ENCODE data around the gene LMBR1L.

Gene LMBR1L

DNA sequence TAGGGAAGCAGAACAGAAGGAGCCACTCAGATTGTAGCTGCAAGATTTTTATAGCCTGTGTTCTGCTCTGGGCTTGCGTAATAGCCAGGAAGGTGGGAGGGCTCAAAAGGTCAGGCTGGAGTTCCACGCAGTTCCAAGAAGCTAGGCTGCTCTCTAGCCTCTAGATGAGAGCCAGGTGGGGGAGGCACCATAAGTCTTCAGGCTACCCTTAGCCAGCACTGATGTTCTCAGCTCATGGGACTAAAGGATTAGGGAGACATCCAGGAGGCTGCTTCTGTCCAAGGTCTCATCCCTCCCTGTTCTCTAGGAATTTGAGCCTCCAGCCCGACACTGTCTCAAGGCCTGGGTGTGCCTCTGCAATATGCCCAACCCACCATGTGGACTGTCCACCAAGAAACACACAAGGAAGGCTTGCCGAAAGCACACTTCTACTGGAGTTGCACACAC is 1.7 kb downstream of the LMBR1L start:
- Histone ChIP-seq H3K4me3 (ENCODE audit: low read length) (no peak overlapping the region), H3K9me3 (ENCODE audit: control insufficient read depth, low read length) (no peaks in the 10 kb centered on the region), H3K36me3 (ENCODE audit: control insufficient read depth, insufficient read depth, low read length) (no peaks in the 10 kb centered on the region), H3K4me1 (ENCODE audit: control insufficient read depth, insufficient read depth, low read length) (peaks cover 23% of the 10 kb centered on the region), H3K27me3 (ENCODE audit: control insufficient read depth, insufficient read depth, low read length) (no peaks in the 10 kb centered on the region), H3K9ac (ENCODE audit: low read length) (no peak overlapping the region)

DNA sequence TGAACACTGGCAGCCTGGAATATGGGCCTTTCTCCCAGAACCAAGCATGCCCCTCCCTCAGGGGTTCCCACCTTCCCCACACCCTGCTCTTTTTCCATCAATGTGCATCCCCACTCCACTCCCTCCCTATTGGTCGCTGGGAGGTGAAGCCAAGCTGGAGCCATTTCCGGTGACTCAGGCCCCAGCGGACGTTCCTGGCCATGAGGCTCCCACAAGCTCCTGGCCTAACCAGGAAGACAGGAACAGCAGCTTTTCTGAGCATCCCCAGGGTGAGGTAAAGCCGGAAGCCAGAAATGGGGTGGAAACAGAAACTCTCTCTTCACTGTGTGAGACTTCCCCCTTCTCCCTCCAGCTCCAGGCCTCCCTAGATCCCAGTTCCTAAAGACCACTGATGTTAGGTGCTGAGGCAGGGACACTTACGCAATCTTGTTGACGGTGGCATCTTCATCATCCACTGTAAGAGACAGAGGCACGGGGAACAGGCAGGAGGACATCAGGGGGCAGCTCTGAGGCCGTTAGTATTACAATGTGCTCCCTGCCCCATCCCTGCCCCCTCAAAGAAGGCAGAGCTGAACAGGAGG is 5.1 kb downstream of the LMBR1L start:
- H3K9me3 ChIP-seq (ENCODE audit: control insufficient read depth, low read length), result no peaks in the 10 kb centered on the region
- H3K27me3 ChIP-seq (ENCODE audit: control insufficient read depth, insufficient read depth, low read length), result no peaks in the 10 kb centered on the region
- H3K4me1 ChIP-seq (ENCODE audit: control insufficient read depth, insufficient read depth, low read length), result peaks cover 17% of the 10 kb centered on the region
- H3K4me3 ChIP-seq (ENCODE audit: low read length), result no peak overlapping the region
- H3K36me3 ChIP-seq (ENCODE audit: control insufficient read depth, insufficient read depth, low read length), result peaks cover 19% of the 10 kb centered on the region
- H3K9ac ChIP-seq (ENCODE audit: low read length), result no peak overlapping the region

DNA sequence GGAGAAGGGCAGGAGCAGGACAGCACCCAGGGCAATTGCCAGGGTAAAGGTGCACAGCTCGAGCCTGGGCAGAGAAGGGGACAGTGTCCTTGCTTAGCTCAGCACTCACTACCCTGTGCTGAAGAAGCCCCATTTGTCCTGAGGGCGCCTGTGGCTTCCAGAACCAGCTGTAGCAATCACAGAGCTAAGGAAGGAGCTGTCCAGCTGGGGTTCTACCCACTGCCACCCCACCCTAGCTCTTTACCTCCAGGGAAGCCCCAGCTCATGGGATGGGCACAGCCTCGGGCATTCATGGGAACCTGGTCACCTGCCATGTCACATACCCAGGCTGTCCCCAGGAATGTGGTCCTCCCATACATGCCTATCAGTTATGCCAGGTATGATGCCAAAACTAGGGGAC is 5.8 kb downstream of the LMBR1L start:
- peaks cover 17% of the 10 kb centered on the region for H3K4me1 ChIP-seq (ENCODE audit: control insufficient read depth, insufficient read depth, low read length)
- peaks cover 23% of the 10 kb centered on the region for H3K36me3 ChIP-seq (ENCODE audit: control insufficient read depth, insufficient read depth, low read length)
- no peaks in the 10 kb centered on the region for H3K9me3 ChIP-seq (ENCODE audit: control insufficient read depth, low read length)
- H3K4me3 ChIP-seq (ENCODE audit: low read length), result no peak overlapping the region
- no peaks in the 10 kb centered on the region for H3K27me3 ChIP-seq (ENCODE audit: control insufficient read depth, insufficient read depth, low read length)
- no peak overlapping the region for H3K9ac ChIP-seq (ENCODE audit: low read length)

DNA sequence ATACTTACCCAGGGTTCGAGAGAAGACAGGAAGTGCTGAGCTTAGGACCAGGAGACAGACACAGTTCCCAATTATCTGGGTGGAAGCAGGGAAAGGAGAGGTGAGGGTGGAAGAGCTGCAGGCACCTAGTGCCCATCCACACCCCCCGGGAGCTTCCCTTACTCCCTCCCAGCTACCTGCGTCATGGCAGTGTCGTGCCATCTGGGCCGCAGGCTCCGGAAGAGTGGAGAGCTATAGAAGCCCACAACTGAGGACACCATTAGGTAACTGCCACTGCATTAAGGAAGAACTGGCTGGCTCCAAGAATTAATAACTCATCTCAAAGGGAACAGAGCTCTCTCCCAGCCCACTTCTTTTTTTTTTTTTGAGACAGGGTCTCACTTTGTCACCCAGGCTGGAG is 10.3 kb downstream of the LMBR1L start:
- H3K4me3 ChIP-seq (ENCODE audit: low read length), result no peak overlapping the region
- no peak overlapping the region for H3K9ac ChIP-seq (ENCODE audit: low read length)
- peaks cover 2% of the 10 kb centered on the region for H3K27me3 ChIP-seq (ENCODE audit: control insufficient read depth, insufficient read depth, low read length)
- H3K4me1 ChIP-seq (ENCODE audit: control insufficient read depth, insufficient read depth, low read length), result peaks cover 4% of the 10 kb centered on the region
- H3K36me3 ChIP-seq (ENCODE audit: control insufficient read depth, insufficient read depth, low read length), result peaks cover 24% of the 10 kb centered on the region
- H3K9me3 ChIP-seq (ENCODE audit: control insufficient read depth, low read length), result no peaks in the 10 kb centered on the region

DNA sequence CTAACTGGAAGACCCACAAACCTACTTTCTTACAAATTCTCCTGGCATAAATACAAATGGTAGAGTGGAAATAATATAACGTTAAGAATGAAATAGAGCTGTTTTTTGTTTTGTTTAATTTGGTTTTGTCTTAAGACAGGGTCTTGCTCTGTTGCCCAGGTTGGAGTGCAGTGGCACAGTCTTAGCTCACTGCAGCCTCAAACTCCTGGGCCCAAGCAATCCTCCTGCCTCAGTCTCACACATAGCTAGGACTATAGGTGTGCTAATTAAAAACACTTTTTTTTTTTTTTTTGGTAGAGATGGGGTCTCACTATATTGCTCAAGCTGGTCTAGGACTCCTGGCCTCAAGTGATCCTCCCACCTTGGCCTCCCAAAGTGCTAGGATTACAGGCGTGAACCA is 11.9 kb downstream of the LMBR1L start:
- Histone ChIP-seq H3K27me3 (ENCODE audit: control insufficient read depth, insufficient read depth, low read length) (peaks cover 19% of the 10 kb centered on the region), H3K36me3 (ENCODE audit: control insufficient read depth, insufficient read depth, low read length) (peaks cover 24% of the 10 kb centered on the region), H3K9me3 (ENCODE audit: control insufficient read depth, low read length) (no peaks in the 10 kb centered on the region), H3K9ac (ENCODE audit: low read length) (no peak overlapping the region), H3K4me1 (ENCODE audit: control insufficient read depth, insufficient read depth, low read length) (peaks cover 13% of the 10 kb centered on the region), H3K4me3 (ENCODE audit: low read length) (no peak overlapping the region)

DNA sequence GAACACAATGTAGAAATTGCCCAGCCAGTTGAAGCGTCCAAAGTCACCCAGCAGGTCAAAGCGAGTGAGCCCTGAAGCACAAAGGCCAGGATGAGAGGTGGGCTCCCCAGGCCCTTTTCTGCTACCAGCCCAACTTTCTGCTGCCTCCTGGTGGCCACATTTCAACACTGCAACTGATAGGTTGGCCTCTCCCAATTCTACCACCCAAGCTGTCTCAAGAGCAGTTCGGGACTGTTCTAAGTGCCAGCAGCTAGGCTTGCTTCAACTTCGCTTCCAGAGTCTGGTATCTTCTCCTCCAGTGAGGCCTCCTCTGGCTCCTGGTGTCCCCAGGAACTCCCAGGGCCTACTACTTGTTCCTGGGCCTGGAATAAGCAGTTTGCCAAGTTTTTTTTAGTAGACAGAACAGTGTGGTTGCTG is 12.6 kb downstream of the LMBR1L start:
- H3K36me3 ChIP-seq (ENCODE audit: control insufficient read depth, insufficient read depth, low read length), result peaks cover 24% of the 10 kb centered on the region
- H3K9me3 ChIP-seq (ENCODE audit: control insufficient read depth, low read length), result no peaks in the 10 kb centered on the region
- peaks cover 14% of the 10 kb centered on the region for H3K4me1 ChIP-seq (ENCODE audit: control insufficient read depth, insufficient read depth, low read length)
- H3K4me3 ChIP-seq (ENCODE audit: low read length), result no peak overlapping the region
- peaks cover 25% of the 10 kb centered on the region for H3K27me3 ChIP-seq (ENCODE audit: control insufficient read depth, insufficient read depth, low read length)
- H3K9ac ChIP-seq (ENCODE audit: low read length), result no peak overlapping the region

DNA sequence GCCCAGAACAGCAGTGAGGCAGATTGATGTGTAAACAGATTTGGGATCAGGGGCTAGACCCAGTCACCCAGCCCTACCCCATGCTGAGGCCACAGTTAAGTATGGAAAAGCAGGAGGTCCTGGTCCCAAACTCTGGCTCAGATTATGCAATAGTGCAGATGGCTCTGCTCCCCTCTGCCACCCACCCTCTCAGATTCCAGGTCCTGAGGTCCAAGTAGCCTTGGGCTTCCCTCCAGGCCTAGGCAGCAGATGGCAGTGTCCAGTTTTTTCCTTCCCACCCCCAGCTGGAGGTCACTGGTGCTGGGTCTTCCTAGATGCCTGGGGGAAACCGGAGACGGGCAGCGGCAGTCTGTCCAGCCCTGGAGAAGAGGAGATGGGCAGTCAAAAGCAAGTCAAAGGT is 13.3 kb downstream of the LMBR1L start:
- H3K9ac ChIP-seq (ENCODE audit: low read length), result no peak overlapping the region
- H3K4me1 ChIP-seq (ENCODE audit: control insufficient read depth, insufficient read depth, low read length), result peaks cover 15% of the 10 kb centered on the region
- H3K27me3 ChIP-seq (ENCODE audit: control insufficient read depth, insufficient read depth, low read length), result peaks cover 32% of the 10 kb centered on the region
- peaks cover 20% of the 10 kb centered on the region for H3K36me3 ChIP-seq (ENCODE audit: control insufficient read depth, insufficient read depth, low read length)
- H3K9me3 ChIP-seq (ENCODE audit: control insufficient read depth, low read length), result no peaks in the 10 kb centered on the region
- no peak overlapping the region for H3K4me3 ChIP-seq (ENCODE audit: low read length)

DNA sequence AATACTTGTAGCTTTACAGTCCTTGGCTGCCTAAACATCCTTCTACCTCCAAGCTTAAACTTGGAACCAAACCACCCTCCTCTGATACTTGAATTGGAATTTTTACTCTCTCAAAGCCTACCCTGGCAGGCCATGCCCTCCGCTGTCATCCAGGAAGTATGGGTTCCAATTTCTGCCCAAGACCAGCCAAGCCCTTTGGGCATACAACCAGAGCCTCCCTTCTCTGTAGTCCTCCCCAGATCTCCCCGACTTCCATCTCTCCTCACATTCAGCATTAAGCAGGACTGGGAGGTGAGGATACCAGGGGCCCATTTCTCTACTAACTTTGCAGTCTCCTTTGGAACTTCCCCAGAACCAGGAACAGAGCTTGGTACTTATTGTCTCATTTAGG is 15.7 kb downstream of the LMBR1L start:
- H3K36me3 ChIP-seq (ENCODE audit: control insufficient read depth, insufficient read depth, low read length), result peaks cover 3% of the 10 kb centered on the region
- H3K9ac ChIP-seq (ENCODE audit: low read length), result no peak overlapping the region
- H3K4me3 ChIP-seq (ENCODE audit: low read length), result no peak overlapping the region
- H3K9me3 ChIP-seq (ENCODE audit: control insufficient read depth, low read length), result no peaks in the 10 kb centered on the region
- peaks cover 56% of the 10 kb centered on the region for H3K27me3 ChIP-seq (ENCODE audit: control insufficient read depth, insufficient read depth, low read length)
- peaks cover 37% of the 10 kb centered on the region for H3K4me1 ChIP-seq (ENCODE audit: control insufficient read depth, insufficient read depth, low read length)

DNA sequence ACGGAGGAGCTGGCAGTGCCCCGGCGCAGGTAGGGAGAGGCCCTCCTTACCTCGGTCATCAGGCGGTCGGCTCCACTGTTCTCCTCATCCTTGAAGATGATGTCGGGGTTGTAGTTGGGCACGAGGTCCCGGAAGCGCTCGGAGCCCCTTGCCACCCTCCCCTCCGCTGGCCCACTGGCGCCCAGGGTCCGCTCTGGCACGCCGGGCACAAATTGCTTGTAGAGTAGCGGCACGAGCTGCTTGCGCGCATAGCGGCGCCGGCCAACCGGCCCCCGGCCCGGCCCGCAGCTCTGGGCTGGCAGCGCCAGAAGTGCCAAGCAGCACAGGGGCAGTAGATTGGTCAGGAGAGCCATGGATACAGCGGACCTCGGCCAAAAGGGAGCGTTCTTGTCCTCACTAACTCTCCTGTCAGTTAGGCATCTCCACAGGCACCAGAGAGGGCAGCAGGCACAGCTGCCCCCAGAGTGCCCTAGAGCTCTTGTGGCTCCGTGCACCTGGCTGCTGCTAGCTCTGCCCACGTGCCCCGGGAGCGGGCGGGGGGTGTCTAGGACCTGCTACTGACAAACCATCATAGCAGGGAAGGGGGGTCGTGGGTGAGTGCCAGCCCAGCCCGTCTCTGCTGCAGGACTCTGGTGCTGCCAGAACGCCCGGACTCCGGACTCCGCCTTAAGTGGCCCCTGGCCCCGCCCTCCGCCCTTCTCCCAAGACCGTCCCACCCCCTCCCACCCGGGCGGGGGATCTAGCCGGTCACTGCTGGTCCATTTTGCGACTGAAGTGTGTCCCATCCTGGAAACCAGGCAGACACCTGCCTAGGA is 16.3 kb downstream of the LMBR1L start, which contains the start of gene DHH:
TSS of gene DHH (minus strand) at position 642 of the 815 bp plus-strand sequence. CDS start at position 353, 289 bp downstream.
- peaks cover 41% of the 10 kb centered on the region for H3K4me1 ChIP-seq (ENCODE audit: control insufficient read depth, insufficient read depth, low read length)
- no peaks in the 10 kb centered on the region for H3K9me3 ChIP-seq (ENCODE audit: control insufficient read depth, low read length)
- H3K4me3 ChIP-seq (ENCODE audit: low read length), result no peak within 1 kb of the TSS
- H3K9ac ChIP-seq (ENCODE audit: low read length), result no peak within 1 kb of the TSS
- H3K36me3 ChIP-seq (ENCODE audit: control insufficient read depth, insufficient read depth, low read length), result no peaks in the 10 kb centered on the region
- H3K27me3 ChIP-seq (ENCODE audit: control insufficient read depth, insufficient read depth, low read length), result peaks cover 62% of the 10 kb centered on the region

DNA sequence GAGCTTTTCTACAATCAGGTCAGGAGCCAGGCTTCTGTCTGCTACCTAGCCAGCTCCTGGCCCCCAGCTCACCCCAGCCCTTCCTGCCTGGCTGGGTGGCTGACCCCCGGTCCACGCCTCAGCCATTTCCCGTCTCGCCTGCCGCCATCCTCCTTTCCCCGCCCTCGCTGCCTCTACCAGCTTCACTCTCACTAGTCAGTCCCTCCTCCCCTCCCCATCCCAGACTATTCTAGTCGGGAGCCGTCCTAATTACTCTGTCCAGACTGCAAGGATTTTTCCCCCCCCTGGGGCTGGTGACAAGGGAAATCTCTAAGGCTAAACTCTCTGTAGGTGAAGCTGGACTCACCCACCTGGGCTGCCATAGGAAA is 16.9 kb downstream of the LMBR1L start:
- Histone ChIP-seq H3K9me3 (ENCODE audit: control insufficient read depth, low read length) (no peaks in the 10 kb centered on the region), H3K36me3 (ENCODE audit: control insufficient read depth, insufficient read depth, low read length) (no peaks in the 10 kb centered on the region), H3K27me3 (ENCODE audit: control insufficient read depth, insufficient read depth, low read length) (peaks cover 68% of the 10 kb centered on the region), H3K4me3 (ENCODE audit: low read length) (no peak overlapping the region), H3K9ac (ENCODE audit: low read length) (no peak overlapping the region), H3K4me1 (ENCODE audit: control insufficient read depth, insufficient read depth, low read length) (peaks cover 46% of the 10 kb centered on the region)

DNA sequence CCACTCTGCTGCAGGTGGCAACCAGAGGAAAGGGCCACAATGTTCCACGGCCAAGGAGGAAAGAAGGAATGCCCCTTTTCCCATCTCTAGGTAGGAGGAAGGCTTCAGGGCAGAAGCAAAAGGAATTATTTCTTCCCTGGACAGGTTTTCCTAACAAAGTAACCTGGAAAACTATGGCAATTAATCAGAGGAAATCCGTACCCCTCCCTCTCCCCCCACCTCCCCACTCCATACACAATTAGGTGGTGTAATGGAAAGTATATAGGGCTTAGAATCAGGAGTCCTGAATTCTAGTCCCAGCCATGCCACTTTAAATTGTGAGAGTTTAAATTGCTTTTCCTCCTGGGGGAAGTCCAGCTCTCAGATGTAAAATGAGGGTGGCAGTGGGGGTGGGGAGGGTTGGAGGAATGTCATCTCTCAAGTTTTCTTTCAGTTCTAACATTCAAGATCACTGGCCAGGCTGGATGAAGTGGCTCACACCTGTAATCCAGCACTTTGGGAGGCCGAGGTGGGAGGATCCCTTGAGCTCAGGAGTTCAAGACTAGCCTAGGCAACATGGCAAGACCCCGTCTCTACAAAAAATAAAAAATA is 17.7 kb downstream of the LMBR1L start:
- Histone ChIP-seq H3K27me3 (ENCODE audit: control insufficient read depth, insufficient read depth, low read length) (peaks cover 74% of the 10 kb centered on the region), H3K36me3 (ENCODE audit: control insufficient read depth, insufficient read depth, low read length) (no peaks in the 10 kb centered on the region), H3K4me3 (ENCODE audit: low read length) (no peak overlapping the region), H3K9ac (ENCODE audit: low read length) (peak overlapping the region; percentile 12), H3K9me3 (ENCODE audit: control insufficient read depth, low read length) (no peaks in the 10 kb centered on the region), H3K4me1 (ENCODE audit: control insufficient read depth, insufficient read depth, low read length) (peaks cover 54% of the 10 kb centered on the region)

DNA sequence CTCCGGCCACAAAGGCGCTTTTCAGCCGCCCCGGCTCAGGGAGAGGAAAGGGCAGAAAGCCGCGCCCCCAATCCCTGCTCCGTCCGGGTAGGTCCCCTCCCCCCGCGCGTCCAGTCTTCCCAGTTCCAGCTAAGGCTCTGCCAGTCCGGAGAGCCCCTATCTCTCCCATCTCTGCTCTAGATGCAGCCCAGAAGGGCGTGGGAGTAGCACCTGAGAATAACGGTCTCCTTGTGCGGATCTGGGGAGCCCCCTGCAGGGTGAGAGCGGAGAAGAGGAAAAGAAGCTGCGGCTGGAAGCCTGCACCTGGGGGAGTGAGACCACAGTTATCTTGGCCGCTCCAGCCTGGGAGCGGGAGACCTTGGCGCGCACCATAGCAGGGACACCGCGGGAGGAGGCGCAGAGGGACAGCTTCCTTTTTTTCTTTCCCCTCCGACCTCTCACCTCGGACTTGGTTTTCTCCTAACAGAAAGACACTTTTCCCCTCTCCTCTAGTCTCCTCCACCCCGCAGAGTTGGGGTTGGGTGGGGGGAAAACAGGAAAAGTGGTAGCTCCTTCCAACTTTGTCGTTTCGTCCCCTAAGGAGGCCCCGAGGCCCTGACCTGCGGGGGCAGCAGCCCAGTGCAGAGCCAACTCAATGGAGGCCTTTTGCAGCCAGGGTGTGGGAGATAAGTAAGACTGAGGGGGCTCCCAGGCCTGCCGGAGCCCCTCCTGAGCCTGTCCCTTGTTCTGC is 18.4 kb downstream of the LMBR1L start:
- Histone ChIP-seq H3K27me3 (ENCODE audit: control insufficient read depth, insufficient read depth, low read length) (peaks cover 74% of the 10 kb centered on the region), H3K4me1 (ENCODE audit: control insufficient read depth, insufficient read depth, low read length) (peaks cover 60% of the 10 kb centered on the region), H3K4me3 (ENCODE audit: low read length) (no peak overlapping the region)

More for the DNA sequence above, 18.4 kb downstream of the LMBR1L start:
- H3K36me3 ChIP-seq (ENCODE audit: control insufficient read depth, insufficient read depth, low read length), result no peaks in the 10 kb centered on the region
- H3K9ac ChIP-seq (ENCODE audit: low read length), result peak overlapping the region; percentile 12
- no peaks in the 10 kb centered on the region for H3K9me3 ChIP-seq (ENCODE audit: control insufficient read depth, low read length)

Measured in mucosa of stomach (tissue), 1 donor.